Measurements from ENCODE around the gene KHDC1.

DNA sequence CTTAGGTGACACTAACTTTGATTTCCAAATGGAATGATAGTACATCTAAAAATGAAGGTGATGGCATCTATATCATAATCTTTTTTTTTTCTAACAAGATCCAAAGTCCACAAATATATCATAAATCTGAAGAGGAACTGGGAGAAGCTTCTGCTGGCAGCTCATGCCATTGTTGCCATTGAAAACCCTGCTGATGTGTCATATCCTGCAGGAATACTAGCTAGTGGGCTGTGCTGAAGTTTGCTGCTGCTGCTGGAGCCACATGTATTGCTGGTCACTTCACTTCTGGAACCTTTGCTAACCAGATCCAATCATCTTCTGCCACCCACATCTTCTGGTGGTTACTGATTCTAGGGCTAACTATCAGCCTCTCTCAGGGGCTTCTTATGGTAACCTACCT, 27.4 kb upstream of the KHDC1 start:
- TF ChIP-seq, protein P1, sequence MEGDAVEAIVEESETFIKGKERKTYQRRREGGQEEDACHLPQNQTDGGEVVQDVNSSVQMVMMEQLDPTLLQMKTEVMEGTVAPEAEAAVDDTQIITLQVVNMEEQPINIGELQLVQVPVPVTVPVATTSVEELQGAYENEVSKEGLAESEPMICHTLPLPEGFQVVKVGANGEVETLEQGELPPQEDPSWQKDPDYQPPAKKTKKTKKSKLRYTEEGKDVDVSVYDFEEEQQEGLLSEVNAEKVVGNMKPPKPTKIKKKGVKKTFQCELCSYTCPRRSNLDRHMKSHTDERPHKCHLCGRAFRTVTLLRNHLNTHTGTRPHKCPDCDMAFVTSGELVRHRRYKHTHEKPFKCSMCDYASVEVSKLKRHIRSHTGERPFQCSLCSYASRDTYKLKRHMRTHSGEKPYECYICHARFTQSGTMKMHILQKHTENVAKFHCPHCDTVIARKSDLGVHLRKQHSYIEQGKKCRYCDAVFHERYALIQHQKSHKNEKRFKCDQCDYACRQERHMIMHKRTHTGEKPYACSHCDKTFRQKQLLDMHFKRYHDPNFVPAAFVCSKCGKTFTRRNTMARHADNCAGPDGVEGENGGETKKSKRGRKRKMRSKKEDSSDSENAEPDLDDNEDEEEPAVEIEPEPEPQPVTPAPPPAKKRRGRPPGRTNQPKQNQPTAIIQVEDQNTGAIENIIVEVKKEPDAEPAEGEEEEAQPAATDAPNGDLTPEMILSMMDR (IDR thresholded peaks at IDR 0.05; ENCODE audit: low read depth, low read length): no peak
- no peak for TF ChIP-seq EZH2phosphoT487 (IDR thresholded peaks at IDR 0.05; ENCODE audit: low read depth)
